Frontal cortex (tissue), 4 donors: ENCODE results near the gene UMPS. TPM values are rescaled to one million over a fixed set of nuclear protein-coding genes. Genes with fewer than 3 reads are reported as not detected.

Experiments used
- DNase-seq, 2 donors: peaks; one replicate each; pipeline ENCODE4 v3.0.0; 2012; ENCODE audit warnings: low spot score in 2 of 2
- FAIRE-seq: peaks from 2 replicates; lab custom pipeline; 2012; peaks lifted over from hg19 to GRCh38; lab: Jason Lieb, UNC
- small RNA-seq: library from RNA; depleted of rRNA; stranded (forward); fragments of <200 nt; gene quantifications from one replicate; pipeline ENCODE3, GENCODE V24; 2014
- total RNA-seq: library from RNA; depleted of rRNA; stranded (reverse); fragments of >200 nt; gene quantifications from one replicate; pipeline ENCODE4 v1.2.3, GENCODE V29; 2014
- donor health status: control.
- donor health status: control.
- donor health status: control.

The UMPS gene
- total RNA-seq, 1 donor from 2014 or later = 54.2 TPM

GRCh38 chr3:124791639-124792151 lies 61.4 kb downstream of the UMPS start:
- no peak for FAIRE-seq
- no peak for DNase-seq

DNA sequence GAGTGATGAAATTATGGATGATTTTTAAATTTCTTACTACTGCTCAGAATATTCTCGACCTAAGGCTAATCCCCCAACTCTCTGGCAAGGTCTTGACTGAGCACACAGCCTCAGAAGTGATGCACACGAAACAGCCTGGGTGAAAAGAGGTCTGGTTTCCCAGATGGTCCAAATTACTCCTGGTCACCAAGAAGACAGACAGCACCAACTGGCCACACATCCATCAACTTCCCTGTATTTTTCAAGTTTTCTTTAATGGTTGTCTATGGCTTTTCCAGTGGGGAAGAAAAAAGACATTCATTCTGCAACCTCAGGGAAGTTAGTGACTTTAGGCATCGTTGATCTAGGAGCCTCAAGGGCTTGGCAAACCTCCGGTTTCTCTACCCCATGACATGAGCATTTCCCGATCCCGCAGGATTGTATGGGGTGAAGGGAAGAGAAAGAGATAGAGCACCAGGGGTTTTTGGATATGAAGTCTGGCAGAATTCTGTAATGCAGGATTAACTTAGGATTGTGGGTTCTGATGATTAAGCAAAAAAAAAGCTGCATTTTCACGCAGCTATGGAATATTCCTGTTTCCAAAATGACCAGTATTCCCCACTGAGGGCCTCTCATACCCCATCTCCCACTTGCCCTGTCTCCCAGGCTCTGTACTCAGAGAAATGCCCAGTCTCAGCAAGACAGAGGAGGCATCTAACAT lies 62.2 kb downstream of the UMPS start:
- FAIRE-seq = no peak
- DNase-seq = no peak

DNA sequence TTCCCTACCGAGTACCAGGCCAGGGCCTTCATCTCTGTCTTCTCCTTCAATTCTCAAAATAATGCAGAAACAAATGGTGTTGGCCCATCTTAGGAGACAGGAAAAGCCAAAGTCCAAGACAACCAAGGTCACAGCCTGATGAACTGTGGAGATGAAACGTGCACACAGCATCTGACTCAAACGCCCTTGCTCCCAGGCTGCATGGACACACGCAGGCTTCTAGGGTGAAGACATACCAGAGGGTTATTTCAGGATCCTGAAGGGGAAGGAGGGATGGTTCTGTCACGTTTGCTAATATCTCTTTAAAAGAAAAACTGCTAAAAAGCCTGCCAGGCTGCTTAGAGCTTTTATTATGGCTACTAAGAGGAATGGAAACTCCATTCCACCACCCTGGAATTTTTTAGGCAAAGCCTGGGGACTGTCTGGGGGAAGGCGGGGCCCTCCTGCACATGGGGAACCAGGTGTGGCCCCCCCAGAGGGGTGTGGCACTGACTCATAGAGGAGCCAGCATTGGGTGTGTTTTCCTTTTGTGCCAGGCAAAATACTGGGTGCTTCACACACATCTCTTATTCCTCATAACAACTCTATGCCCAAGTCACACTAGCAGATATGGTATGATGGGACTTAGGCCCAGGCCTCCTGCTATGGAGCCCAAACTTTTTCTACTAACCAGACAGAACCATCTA lies 62.9 kb downstream of the UMPS start:
- DNase-seq (no peak), FAIRE-seq (no peak)

GRCh38 chr3:124796477-124796876 lies 66.2 kb downstream of the UMPS start:
- FAIRE-seq (no peak), DNase-seq (no peak)

GRCh38 chr3:124797426-124797945 lies 67.2 kb downstream of the UMPS start:
- FAIRE-seq (no peak), DNase-seq (no peak)

Small RNA genes within 50 kb of the gene (small RNA-seq; reads per million reads assigned to genes)
- gene MIR544B = not detected

Other genes with a start within 250 kb of the UMPS start
- gene ITGB5, start 156.9 kb downstream of the UMPS start, total RNA-seq = 20.4 TPM
- gene MUC13, start 204.3 kb downstream of the UMPS start, total RNA-seq = not detected